HepG2 (cell line): Measurements from ENCODE around the gene BCL2L1. TPM values are rescaled to one million over a fixed set of nuclear protein-coding genes. Genes with fewer than 3 reads are reported as not detected.
A peak's percentile ranks its signal among the peaks of the same experiment; 100 is the strongest.

Experiments
- CBX5 ChIP-seq: sonication (generic); formaldehyde crosslinking; IDR thresholded peaks from 2 replicates; pipeline ENCODE4 v1.4.0; 2020; ENCODE audit warnings: missing genetic modification reagents, borderline replicate concordance
- FOXA3 ChIP-seq: IDR thresholded peaks from 2 replicates; pipeline ENCODE4 v1.6.1; 2016; ENCODE audit warnings: missing genetic modification reagents, missing compliant biosample characterization
- FOXK2 ChIP-seq: fragments of 450-650 bp; IDR thresholded peaks from 2 replicates; pipeline ENCODE4 v1.6.1; 2016
- ISL2 ChIP-seq: sonication (generic); formaldehyde crosslinking; IDR thresholded peaks from 2 replicates; pipeline ENCODE4 v1.5.0; 2020; ENCODE audit warnings: missing genetic modification reagents
- KDM6A ChIP-seq: IDR thresholded peaks from 2 replicates; pipeline ENCODE4 v1.6.1; 2016; ENCODE audit warnings: low read depth
- ZNF550 ChIP-seq: sonication (generic); formaldehyde crosslinking; IDR thresholded peaks from 2 replicates; pipeline ENCODE4 v1.4.0; 2020; ENCODE audit warnings: mild to moderate bottlenecking, missing genetic modification reagents, borderline replicate concordance
- polyA plus RNA-seq, 8 experiments: library from polyadenylated mRNA; depleted of rRNA in 3 of 8; stranded (reverse) in 7 of 8; unstranded in 1 of 8; fragments of >200 nt; fragmentation: Illumina TruSeq in 4 of 8; extraction: Trizol in 4 of 8; gene quantifications; 2 replicates each; pipeline versions ENCODE4 v1.2.1 to v1.2.3, GENCODE V29; 2011 to 2016; ENCODE audit warnings: low read depth in 4 of 8, missing spikeins in 1 of 8, mixed read lengths in 1 of 8; ENCODE audit not compliant: insufficient read depth in 1 of 8
- total RNA-seq, 5 experiments: library from RNA; depleted of rRNA; stranded (reverse); fragments of >200 nt; fragmentation: Illumina TruSeq; extraction: Trizol; gene quantifications; 2 replicates each; pipeline ENCODE4 v1.2.3, GENCODE V29; 2016; ENCODE audit warnings: low read depth in 1 of 5
- TF ChIP-seq, protein P1 (sequence below): sonication (generic); formaldehyde crosslinking; IDR thresholded peaks from 2 replicates; pipeline ENCODE4 v1.4.0; 2020; ENCODE audit warnings: missing genetic modification reagents, borderline replicate concordance
- TF ChIP-seq, protein P2 (sequence below): sonication (generic); formaldehyde crosslinking; IDR thresholded peaks from 2 replicates; pipeline ENCODE4 v1.5.1; 2020; ENCODE audit warnings: missing genetic modification reagents, mild to moderate bottlenecking, borderline replicate concordance
- TF ChIP-seq, protein P3 (sequence below): IDR thresholded peaks from 2 replicates; pipeline ENCODE4 v1.4.0; 2020; ENCODE audit warnings: mild to moderate bottlenecking, missing genetic modification reagents
- TF ChIP-seq, protein P4 (sequence below): sonication (generic); formaldehyde crosslinking; IDR thresholded peaks from 2 replicates; pipeline ENCODE4 v1.4.0; 2020; ENCODE audit warnings: missing genetic modification reagents
- TF ChIP-seq, protein P5 (sequence below): sonication (generic); formaldehyde crosslinking; IDR thresholded peaks from 2 replicates; pipeline ENCODE4 v1.8.0; 2022; ENCODE audit warnings: missing genetic modification reagents, mild to moderate bottlenecking, inconsistent platforms, borderline replicate concordance

The BCL2L1 gene
- total and polyA plus RNA-seq, 2 of the 13 experiments (the other 11 are each of a cell fraction or from before 2014, with no cell fraction given), result 164 to 258 TPM

DNA sequence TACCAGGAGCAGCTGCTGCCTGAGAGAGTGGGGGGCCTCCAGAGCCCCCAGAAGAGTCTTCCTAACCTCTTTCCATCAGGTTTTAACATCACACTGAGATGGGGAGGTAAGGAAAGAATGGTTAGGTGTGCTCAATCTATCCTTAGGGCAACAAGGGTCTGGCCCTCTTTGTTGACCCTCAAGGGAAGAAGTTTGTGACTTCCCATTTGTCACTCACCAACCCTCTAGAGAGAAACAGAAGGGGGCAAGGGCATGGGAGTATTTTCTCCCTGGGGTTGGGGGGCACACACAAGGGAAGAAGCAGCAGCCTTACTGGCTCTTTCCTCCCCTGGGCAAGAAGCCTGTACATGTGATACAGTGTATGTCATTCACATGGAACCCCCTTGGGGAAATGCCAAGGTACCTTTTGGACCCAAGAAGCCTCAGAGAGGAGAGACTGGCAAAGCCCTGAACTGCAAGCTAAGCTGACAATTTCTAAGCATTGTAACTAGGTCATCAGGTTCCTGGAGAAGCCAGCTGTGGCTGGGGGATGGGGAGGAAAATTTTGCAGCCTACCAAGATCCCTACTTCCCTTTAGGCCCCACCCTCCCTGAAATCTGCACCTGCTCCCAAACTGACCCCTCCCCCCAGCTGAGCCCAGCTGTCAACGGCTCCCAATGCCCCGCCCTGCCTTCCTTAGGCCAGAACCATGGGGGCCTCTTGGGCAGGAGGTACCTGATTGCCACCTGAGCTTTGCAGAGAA, 14.5 kb downstream of the BCL2L1 start (continued):
- TF ChIP-seq, protein P1, sequence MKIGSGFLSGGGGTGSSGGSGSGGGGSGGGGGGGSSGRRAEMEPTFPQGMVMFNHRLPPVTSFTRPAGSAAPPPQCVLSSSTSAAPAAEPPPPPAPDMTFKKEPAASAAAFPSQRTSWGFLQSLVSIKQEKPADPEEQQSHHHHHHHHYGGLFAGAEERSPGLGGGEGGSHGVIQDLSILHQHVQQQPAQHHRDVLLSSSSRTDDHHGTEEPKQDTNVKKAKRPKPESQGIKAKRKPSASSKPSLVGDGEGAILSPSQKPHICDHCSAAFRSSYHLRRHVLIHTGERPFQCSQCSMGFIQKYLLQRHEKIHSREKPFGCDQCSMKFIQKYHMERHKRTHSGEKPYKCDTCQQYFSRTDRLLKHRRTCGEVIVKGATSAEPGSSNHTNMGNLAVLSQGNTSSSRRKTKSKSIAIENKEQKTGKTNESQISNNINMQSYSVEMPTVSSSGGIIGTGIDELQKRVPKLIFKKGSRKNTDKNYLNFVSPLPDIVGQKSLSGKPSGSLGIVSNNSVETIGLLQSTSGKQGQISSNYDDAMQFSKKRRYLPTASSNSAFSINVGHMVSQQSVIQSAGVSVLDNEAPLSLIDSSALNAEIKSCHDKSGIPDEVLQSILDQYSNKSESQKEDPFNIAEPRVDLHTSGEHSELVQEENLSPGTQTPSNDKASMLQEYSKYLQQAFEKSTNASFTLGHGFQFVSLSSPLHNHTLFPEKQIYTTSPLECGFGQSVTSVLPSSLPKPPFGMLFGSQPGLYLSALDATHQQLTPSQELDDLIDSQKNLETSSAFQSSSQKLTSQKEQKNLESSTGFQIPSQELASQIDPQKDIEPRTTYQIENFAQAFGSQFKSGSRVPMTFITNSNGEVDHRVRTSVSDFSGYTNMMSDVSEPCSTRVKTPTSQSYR (CRISPR knock-in tag), result peak; percentile 35; the same call in 1 of the 2 replicates
- TF ChIP-seq, protein P2, sequence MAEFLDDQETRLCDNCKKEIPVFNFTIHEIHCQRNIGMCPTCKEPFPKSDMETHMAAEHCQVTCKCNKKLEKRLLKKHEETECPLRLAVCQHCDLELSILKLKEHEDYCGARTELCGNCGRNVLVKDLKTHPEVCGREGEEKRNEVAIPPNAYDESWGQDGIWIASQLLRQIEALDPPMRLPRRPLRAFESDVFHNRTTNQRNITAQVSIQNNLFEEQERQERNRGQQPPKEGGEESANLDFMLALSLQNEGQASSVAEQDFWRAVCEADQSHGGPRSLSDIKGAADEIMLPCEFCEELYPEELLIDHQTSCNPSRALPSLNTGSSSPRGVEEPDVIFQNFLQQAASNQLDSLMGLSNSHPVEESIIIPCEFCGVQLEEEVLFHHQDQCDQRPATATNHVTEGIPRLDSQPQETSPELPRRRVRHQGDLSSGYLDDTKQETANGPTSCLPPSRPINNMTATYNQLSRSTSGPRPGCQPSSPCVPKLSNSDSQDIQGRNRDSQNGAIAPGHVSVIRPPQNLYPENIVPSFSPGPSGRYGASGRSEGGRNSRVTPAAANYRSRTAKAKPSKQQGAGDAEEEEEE (CRISPR knock-in tag), result no peak
- no peak for TF ChIP-seq ZNF550 (CRISPR knock-in tag)
- no peak for TF ChIP-seq ISL2 (CRISPR knock-in tag)
- TF ChIP-seq FOXA3 (CRISPR knock-in tag), result no peak
- TF ChIP-seq, protein P3, sequence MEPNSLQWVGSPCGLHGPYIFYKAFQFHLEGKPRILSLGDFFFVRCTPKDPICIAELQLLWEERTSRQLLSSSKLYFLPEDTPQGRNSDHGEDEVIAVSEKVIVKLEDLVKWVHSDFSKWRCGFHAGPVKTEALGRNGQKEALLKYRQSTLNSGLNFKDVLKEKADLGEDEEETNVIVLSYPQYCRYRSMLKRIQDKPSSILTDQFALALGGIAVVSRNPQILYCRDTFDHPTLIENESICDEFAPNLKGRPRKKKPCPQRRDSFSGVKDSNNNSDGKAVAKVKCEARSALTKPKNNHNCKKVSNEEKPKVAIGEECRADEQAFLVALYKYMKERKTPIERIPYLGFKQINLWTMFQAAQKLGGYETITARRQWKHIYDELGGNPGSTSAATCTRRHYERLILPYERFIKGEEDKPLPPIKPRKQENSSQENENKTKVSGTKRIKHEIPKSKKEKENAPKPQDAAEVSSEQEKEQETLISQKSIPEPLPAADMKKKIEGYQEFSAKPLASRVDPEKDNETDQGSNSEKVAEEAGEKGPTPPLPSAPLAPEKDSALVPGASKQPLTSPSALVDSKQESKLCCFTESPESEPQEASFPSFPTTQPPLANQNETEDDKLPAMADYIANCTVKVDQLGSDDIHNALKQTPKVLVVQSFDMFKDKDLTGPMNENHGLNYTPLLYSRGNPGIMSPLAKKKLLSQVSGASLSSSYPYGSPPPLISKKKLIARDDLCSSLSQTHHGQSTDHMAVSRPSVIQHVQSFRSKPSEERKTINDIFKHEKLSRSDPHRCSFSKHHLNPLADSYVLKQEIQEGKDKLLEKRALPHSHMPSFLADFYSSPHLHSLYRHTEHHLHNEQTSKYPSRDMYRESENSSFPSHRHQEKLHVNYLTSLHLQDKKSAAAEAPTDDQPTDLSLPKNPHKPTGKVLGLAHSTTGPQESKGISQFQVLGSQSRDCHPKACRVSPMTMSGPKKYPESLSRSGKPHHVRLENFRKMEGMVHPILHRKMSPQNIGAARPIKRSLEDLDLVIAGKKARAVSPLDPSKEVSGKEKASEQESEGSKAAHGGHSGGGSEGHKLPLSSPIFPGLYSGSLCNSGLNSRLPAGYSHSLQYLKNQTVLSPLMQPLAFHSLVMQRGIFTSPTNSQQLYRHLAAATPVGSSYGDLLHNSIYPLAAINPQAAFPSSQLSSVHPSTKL (CRISPR knock-in tag), result no peak
- no peak for TF ChIP-seq FOXK2
- TF ChIP-seq, protein P4, sequence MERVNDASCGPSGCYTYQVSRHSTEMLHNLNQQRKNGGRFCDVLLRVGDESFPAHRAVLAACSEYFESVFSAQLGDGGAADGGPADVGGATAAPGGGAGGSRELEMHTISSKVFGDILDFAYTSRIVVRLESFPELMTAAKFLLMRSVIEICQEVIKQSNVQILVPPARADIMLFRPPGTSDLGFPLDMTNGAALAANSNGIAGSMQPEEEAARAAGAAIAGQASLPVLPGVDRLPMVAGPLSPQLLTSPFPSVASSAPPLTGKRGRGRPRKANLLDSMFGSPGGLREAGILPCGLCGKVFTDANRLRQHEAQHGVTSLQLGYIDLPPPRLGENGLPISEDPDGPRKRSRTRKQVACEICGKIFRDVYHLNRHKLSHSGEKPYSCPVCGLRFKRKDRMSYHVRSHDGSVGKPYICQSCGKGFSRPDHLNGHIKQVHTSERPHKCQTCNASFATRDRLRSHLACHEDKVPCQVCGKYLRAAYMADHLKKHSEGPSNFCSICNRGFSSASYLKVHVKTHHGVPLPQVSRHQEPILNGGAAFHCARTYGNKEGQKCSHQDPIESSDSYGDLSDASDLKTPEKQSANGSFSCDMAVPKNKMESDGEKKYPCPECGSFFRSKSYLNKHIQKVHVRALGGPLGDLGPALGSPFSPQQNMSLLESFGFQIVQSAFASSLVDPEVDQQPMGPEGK (CRISPR knock-in tag), result no peak; the same call in 1 of the 2 replicates
- TF ChIP-seq KDM6A (CRISPR knock-in tag), result no peak
- TF ChIP-seq, protein P5, sequence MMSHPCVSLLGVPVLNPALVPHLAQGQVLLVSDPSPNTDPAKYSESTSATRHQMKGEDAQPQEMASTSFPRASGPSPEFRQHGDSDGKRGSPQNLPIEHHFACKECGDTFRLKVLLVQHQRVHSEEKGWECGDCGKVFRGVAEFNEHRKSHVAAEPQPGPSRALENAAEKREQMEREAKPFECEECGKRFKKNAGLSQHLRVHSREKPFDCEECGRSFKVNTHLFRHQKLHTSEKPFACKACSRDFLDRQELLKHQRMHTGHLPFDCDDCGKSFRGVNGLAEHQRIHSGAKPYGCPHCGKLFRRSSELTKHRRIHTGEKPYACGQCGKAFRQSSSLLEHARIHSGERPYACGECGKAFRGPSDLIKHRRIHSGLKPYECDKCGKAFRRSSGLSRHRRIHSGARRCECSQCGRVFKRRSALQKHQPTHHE, result no peak
- peak; percentile 47; the same call in 1 of the 2 replicates for TF ChIP-seq CBX5 (CRISPR knock-in tag)
